Measurements from ENCODE around the gene LAP3. TPM values are rescaled to one million over a fixed set of nuclear protein-coding genes. Genes with fewer than 3 reads are reported as not detected.

LAP3 gene
- total RNA-seq, 1 donor from 2014 or later, result 126 TPM

DNA sequence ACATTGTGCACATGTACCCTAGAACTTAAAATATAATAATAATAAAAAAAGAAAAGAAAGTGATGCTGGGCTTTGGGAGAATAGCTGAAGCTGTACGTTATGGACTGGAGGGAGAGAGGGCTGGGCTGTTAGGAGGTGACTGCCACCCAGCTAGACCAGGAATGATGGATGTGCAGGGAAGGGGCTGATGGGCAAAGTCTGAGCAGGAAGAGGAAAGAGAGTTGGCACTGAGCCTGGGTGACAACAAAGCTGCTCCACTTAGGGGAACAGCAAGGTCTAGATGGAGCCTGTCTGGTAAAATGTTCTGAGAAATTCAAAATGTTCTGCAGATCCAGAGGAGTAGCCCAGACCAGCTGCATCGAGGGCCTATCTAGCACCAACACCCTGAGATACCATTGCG is 69.7 kb downstream of the LAP3 start:
- Mint-ChIP-seq H3K4me3 (no peak overlapping the region), H3K27ac (no peak overlapping the region), H3K9me3 (peaks cover 8% of the 10 kb centered on the region), H3K27me3 (peaks cover 6% of the 10 kb centered on the region), H3K4me1 (peaks cover 3% of the 10 kb centered on the region), H3K36me3 (ENCODE audit: low read depth) (peaks cover 6% of the 10 kb centered on the region)
- DNase-seq, result no peak
- intact Hi-C loops (cut with micrococcal nuclease), result no loop called here

DNA sequence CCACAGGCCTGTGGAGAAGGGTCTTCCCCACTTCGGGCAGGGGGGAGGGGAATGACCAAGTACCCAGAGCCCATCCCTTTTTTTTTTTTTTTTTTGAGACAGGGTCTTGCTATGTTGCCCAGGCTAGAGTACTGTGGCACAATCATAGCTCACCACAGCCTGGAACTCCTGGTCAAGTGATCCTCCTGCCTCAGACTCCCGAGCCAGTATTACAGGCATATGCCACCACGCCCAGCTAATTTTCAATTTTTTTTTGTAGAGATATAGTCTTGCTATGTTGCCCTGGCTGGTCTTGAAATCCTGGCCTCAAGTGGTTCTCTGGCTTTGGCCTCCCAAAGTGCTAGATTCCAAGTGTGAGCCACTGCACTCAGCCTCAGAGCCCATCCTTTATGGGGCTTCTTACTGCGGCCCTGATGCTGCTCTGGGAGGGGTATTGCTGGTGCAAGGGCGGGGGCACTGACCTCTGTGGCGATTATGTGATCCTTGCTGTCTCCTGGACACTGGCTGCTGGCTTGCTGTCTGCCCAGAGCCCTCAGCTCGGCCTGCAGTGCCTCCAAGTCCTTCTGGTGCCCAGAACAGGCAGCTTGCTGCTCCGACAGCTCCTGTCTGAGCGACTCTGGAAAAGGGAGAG is 70.3 kb downstream of the LAP3 start:
- Mint-ChIP-seq H3K27ac (no peak overlapping the region), H3K9me3 (peaks cover 8% of the 10 kb centered on the region), H3K27me3 (peaks cover 7% of the 10 kb centered on the region), H3K36me3 (ENCODE audit: low read depth) (peaks cover 6% of the 10 kb centered on the region), H3K4me1 (peaks cover 4% of the 10 kb centered on the region), H3K4me3 (no peak overlapping the region)
- no peak for DNase-seq
- intact Hi-C loops (cut with micrococcal nuclease), result no loop called here

DNA sequence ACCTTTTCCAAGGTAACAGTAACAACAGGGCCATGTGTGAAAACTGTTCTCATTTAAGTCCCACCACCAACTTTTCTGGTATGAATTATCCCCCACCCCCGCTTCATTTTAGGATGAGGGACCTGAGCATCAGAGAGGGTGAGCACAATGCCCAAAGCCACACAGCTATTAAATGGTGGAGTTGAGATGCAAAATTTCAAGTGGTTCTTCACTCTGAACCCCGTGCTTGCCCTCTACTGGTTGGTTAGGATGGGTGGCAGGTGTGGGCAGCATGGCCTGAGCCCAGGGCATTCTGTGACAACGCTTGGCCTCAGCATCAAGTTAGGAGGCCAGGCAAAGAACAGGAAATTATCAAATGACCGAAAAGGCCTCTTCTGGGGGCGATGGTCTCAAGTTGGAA is 70.9 kb downstream of the LAP3 start:
- peaks cover 4% of the 10 kb centered on the region for H3K4me1 Mint-ChIP-seq
- H3K36me3 Mint-ChIP-seq (ENCODE audit: low read depth), result peaks cover 2% of the 10 kb centered on the region
- intact Hi-C loops (cut with micrococcal nuclease), result no loop called here
- H3K9me3 Mint-ChIP-seq, result peaks cover 8% of the 10 kb centered on the region
- no peak for DNase-seq
- no peak overlapping the region for H3K27ac Mint-ChIP-seq
- H3K27me3 Mint-ChIP-seq, result peaks cover 7% of the 10 kb centered on the region
- H3K4me3 Mint-ChIP-seq, result no peak overlapping the region

DNA sequence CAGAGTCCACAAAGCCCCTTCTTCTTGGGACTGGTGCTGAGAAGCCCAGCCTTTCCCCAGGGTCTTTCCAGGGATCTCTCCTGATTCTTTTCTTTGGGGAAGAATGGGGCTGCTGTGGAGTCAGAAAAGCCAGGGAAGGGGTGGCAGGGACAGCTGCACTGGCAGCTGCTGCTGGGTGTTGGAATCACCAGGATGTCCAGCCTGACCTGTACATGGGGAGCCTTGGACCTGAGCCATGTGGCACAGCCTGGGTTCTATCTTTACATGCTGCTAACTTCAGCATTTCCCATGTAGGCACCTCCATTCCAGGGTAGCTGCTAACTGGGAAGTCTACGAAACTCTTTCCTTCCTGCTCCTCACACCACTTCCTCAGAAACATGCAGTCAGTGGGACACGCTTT is 73.4 kb downstream of the LAP3 start:
- no peak for DNase-seq
- intact Hi-C loops (cut with micrococcal nuclease), result no loop called here
- Mint-ChIP-seq H3K27ac (no peak overlapping the region), H3K36me3 (ENCODE audit: low read depth) (no peaks in the 10 kb centered on the region), H3K9me3 (no peaks in the 10 kb centered on the region), H3K4me3 (no peak overlapping the region), H3K27me3 (peaks cover 7% of the 10 kb centered on the region), H3K4me1 (peaks cover 4% of the 10 kb centered on the region)

GRCh38 chr4:17654701-17655100 is 77.7 kb downstream of the LAP3 start:
- intact Hi-C loops (cut with micrococcal nuclease), result no loop called here
- DNase-seq, result no peak
- Mint-ChIP-seq H3K4me1 (peaks cover 4% of the 10 kb centered on the region), H3K27ac (no peak overlapping the region), H3K4me3 (no peak overlapping the region), H3K9me3 (no peaks in the 10 kb centered on the region), H3K36me3 (ENCODE audit: low read depth) (no peaks in the 10 kb centered on the region), H3K27me3 (peaks cover 8% of the 10 kb centered on the region)

GRCh38 chr4:17657090-17657489 is 80.1 kb downstream of the LAP3 start:
- H3K27me3 Mint-ChIP-seq, result peaks cover 3% of the 10 kb centered on the region
- H3K27ac Mint-ChIP-seq, result no peak overlapping the region
- no peak overlapping the region for H3K4me3 Mint-ChIP-seq
- no peaks in the 10 kb centered on the region for H3K9me3 Mint-ChIP-seq
- no peak for DNase-seq
- no peaks in the 10 kb centered on the region for H3K36me3 Mint-ChIP-seq (ENCODE audit: low read depth)
- intact Hi-C loops (cut with micrococcal nuclease), result no loop called here
- H3K4me1 Mint-ChIP-seq, result no peaks in the 10 kb centered on the region

Other genes with a start within 250 kb of the LAP3 start
- gene QDPR, start 65.1 kb upstream of the LAP3 start, total RNA-seq, result 31.8 and 34.4 TPM in 2 replicates
- gene CLRN2, start 62.0 kb upstream of the LAP3 start, total RNA-seq, result not detected in 2 replicates
- gene MED28, start 37.4 kb downstream of the LAP3 start, total RNA-seq, result 54.5 and 55.5 TPM in 2 replicates
- not detected in 2 replicates for gene FAM184B, start 204.4 kb downstream of the LAP3 start, total RNA-seq
- gene DCAF16, start 233.6 kb downstream of the LAP3 start, total RNA-seq, result 47.1 and 51.4 TPM in 2 replicates
- gene NCAPG, start 233.8 kb downstream of the LAP3 start, total RNA-seq, result 46.3 and 53.4 TPM in 2 replicates